ENCODE measurements around the gene WASHC4.

The WASHC4 gene

DNA sequence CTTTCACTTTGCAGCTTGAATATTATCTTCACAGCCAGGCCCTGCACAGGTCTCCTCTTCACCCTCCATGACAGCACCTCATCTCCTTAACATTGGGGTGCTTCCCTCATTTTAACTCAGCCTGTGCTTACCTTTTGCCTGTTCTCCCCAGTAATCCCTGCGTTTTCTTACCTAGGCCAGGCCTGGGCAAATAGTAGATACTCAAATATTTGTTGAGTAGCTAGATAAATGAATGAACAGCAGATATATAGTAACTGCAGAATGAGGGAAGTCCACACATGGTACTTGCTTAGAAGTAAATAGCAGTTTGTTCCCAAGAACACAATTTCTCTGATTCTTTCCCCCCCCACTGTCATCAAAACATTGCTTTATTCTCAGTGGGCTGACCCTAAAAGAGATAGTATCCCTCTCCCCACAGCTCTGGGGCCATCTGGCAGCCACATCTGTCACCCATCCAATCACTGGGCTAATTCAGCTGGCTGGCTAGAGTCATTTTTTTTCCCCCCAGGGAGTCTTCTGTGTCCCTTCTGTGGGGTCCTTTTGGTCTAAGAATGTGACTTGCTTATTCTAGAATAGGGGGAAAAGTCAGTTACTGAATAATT lies 85.2 kb downstream of the WASHC4 start:
- CTCF ChIA-PET = no interaction called here
- Histone ChIP-seq H3K4me3 (ENCODE audit: control insufficient read depth in 1 of 7, extremely low read depth in 1 of 7, insufficient read depth in 4 of 7, low read depth in 2 of 7, low read length in 6 of 7) (no peak overlapping the region), H3K27ac (ENCODE audit: insufficient read depth in 1 of 2, low read depth in 1 of 2, low read length in 2 of 2, poor library complexity in 1 of 2, severe bottlenecking in 2 of 2) (no peak overlapping the region), H3K4me1 (ENCODE audit: control extremely low read depth in 1 of 4, control insufficient read depth in 4 of 4, insufficient read depth in 4 of 4, low read length in 3 of 4) (no peaks in the 10 kb centered on the region), H3K36me3 (ENCODE audit: control insufficient read depth in 4 of 4, insufficient read depth in 4 of 4, low read length in 3 of 4) (peaks cover 15 to 84% (median 59%) of the 10 kb centered on the region in 4 experiments), H3K27me3 (replicated peaks in 2 of 5; ENCODE audit: control insufficient read depth in 4 of 5, insufficient read depth in 5 of 5, low read length in 4 of 5) (no peaks in the 10 kb centered on the region), H3K9me3 (ENCODE audit: control extremely low read depth in 1 of 5, control insufficient read depth in 4 of 5, insufficient read depth in 2 of 5, low read depth in 1 of 5, low read length in 4 of 5) (no peaks in the 10 kb centered on the region)
- 100% methylated on average over 1 of the region's 1 CpG for WGBS (ENCODE audit: insufficient coverage)
- no peak for DNase-seq
- POLR2A ChIA-PET = no interaction called here

DNA sequence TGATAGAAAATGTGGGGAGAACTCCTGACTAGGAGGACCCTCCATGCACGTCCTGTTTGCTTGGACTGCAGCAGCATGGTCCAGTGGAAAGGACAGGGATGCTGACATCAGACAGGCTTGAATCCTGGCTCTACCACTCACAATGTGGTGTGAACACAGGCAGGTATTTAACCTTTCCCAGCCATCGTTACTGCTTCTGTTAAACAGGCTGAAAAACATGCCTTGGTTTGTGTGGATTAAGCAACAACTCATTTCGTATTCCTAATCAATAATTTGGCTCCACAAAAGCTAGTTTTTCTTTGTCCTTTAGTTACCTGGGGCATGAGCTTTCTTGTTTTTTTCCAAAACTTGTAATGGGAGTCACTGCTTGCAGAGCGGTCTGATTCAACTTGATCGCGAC lies 87.4 kb downstream of the WASHC4 start:
- Histone ChIP-seq H3K27me3 (replicated peaks in 2 of 5; ENCODE audit: control insufficient read depth in 4 of 5, insufficient read depth in 5 of 5, low read length in 4 of 5) (no peaks in the 10 kb centered on the region), H3K36me3 (ENCODE audit: control insufficient read depth in 4 of 4, insufficient read depth in 4 of 4, low read length in 3 of 4) (peaks cover 11 to 77% (median 51%) of the 10 kb centered on the region in 4 experiments), H3K4me3 (ENCODE audit: control insufficient read depth in 1 of 7, extremely low read depth in 1 of 7, insufficient read depth in 4 of 7, low read depth in 2 of 7, low read length in 6 of 7) (no peak overlapping the region), H3K9me3 (ENCODE audit: control extremely low read depth in 1 of 5, control insufficient read depth in 4 of 5, insufficient read depth in 2 of 5, low read depth in 1 of 5, low read length in 4 of 5) (no peaks in the 10 kb centered on the region), H3K27ac (ENCODE audit: insufficient read depth in 1 of 2, low read depth in 1 of 2, low read length in 2 of 2, poor library complexity in 1 of 2, severe bottlenecking in 2 of 2) (no peak overlapping the region), H3K4me1 (ENCODE audit: control extremely low read depth in 1 of 4, control insufficient read depth in 4 of 4, insufficient read depth in 4 of 4, low read length in 3 of 4) (peaks cover 0 to 2% (median 0%) of the 10 kb centered on the region in 4 experiments)
- WGBS (ENCODE audit: insufficient coverage) = 98% methylated on average over 6 of the region's 6 CpGs
- ChIA-PET POLR2A (no interaction called here), CTCF (no interaction called here)
- no peak for DNase-seq

DNA sequence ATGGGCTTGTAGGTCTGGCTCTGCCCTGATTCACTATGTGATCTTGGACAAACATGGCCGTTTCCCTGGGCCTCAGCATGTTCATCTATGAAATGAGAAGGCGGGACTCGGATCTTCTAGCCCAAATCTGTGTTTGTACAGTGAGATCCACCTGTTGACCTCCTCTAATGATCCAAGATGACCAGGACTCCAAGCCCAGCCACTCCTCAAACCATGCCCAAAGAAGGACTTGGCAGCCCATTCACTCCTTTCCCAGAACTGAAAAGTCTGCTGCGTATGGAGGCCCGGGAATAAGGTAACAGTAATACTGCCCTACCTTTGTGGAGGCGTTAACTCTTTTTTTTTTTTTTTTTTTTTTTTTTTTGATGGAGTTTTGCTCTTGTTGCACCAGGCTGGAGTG lies 88.6 kb downstream of the WASHC4 start:
- WGBS (ENCODE audit: insufficient coverage) = 100% methylated on average over 3 of the region's 6 CpGs
- H3K27me3 ChIP-seq (replicated peaks in 2 of 5; ENCODE audit: control insufficient read depth in 4 of 5, insufficient read depth in 5 of 5, low read length in 4 of 5) = no peaks in the 10 kb centered on the region
- no peak overlapping the region for H3K27ac ChIP-seq (ENCODE audit: insufficient read depth in 1 of 2, low read depth in 1 of 2, low read length in 2 of 2, poor library complexity in 1 of 2, severe bottlenecking in 2 of 2)
- peaks cover 13 to 73% (median 49%) of the 10 kb centered on the region in 4 experiments for H3K36me3 ChIP-seq (ENCODE audit: control insufficient read depth in 4 of 4, insufficient read depth in 4 of 4, low read length in 3 of 4)
- H3K4me1 ChIP-seq (ENCODE audit: control extremely low read depth in 1 of 4, control insufficient read depth in 4 of 4, insufficient read depth in 4 of 4, low read length in 3 of 4) = peaks cover 0 to 2% (median 0%) of the 10 kb centered on the region in 4 experiments
- no peak for DNase-seq
- POLR2A ChIA-PET = no interaction called here
- CTCF ChIA-PET = no interaction called here
- H3K9me3 ChIP-seq (ENCODE audit: control extremely low read depth in 1 of 5, control insufficient read depth in 4 of 5, insufficient read depth in 2 of 5, low read depth in 1 of 5, low read length in 4 of 5) = no peaks in the 10 kb centered on the region
- H3K4me3 ChIP-seq (ENCODE audit: control insufficient read depth in 1 of 7, extremely low read depth in 1 of 7, insufficient read depth in 4 of 7, low read depth in 2 of 7, low read length in 6 of 7) = no peak overlapping the region

DNA sequence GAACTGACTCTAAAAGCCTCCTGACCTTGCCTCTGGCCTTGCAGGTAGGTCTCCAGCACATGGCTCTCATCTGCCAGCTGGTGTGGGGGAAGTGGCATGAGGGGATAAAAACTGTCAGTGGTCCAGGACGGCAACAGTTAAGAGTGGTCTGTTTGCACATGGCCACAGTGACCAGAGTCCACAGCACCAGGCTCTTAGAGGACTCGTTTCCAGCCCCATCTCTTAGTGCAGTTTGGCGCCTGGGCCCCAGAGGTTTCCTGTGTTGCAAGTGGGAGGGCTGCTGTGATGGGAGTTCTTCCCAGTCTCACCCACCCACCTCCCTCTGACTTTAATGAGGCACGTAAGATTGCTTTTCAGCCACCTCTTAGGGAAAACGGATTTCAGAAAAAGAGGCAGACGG lies 91.4 kb downstream of the WASHC4 start:
- ChIA-PET CTCF (interaction anchor here (0.6 to 1.2 kb wide), 3 partner anchors 13 to 43 kb away, joined by 3 read pairs; no protein-coding TSS in a partner anchor), POLR2A (no interaction called here)
- Histone ChIP-seq H3K4me1 (ENCODE audit: control extremely low read depth in 1 of 4, control insufficient read depth in 4 of 4, insufficient read depth in 4 of 4, low read length in 3 of 4) (peaks cover 0 to 2% (median 0%) of the 10 kb centered on the region in 4 experiments), H3K27ac (ENCODE audit: insufficient read depth in 1 of 2, low read depth in 1 of 2, low read length in 2 of 2, poor library complexity in 1 of 2, severe bottlenecking in 2 of 2) (no peak overlapping the region), H3K27me3 (replicated peaks in 2 of 5; ENCODE audit: control insufficient read depth in 4 of 5, insufficient read depth in 5 of 5, low read length in 4 of 5) (no peaks in the 10 kb centered on the region), H3K36me3 (ENCODE audit: control insufficient read depth in 4 of 4, insufficient read depth in 4 of 4, low read length in 3 of 4) (peaks cover 14 to 70% (median 41%) of the 10 kb centered on the region in 4 experiments), H3K4me3 (ENCODE audit: control insufficient read depth in 1 of 7, extremely low read depth in 1 of 7, insufficient read depth in 4 of 7, low read depth in 2 of 7, low read length in 6 of 7) (no peak overlapping the region), H3K9me3 (ENCODE audit: control extremely low read depth in 1 of 5, control insufficient read depth in 4 of 5, insufficient read depth in 2 of 5, low read depth in 1 of 5, low read length in 4 of 5) (no peaks in the 10 kb centered on the region)
- no peak for DNase-seq
- WGBS (ENCODE audit: insufficient coverage) = 79% methylated on average over 6 of the region's 6 CpGs

DNA sequence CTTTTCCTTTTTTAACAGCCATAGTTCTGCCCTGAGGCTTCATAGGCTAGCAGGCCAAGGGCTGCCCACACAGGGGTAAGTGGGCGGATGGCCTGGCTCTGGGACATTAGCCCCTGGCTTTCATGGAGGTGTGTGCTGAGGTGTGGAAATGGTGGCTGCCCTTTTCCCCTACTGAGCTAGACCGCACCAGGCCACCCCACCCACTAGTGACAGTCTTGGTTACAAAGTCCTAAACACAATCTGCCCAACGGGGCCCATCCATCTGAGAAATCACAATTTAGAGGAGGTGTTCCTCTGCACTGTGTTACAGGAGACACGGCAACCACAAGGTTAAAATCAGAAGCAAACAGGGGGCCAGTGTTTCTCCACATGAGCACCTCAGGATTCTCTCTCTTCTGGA lies 92.9 kb downstream of the WASHC4 start:
- Histone ChIP-seq H3K36me3 (ENCODE audit: control insufficient read depth in 4 of 4, insufficient read depth in 4 of 4, low read length in 3 of 4) (peaks cover 17 to 73% (median 49%) of the 10 kb centered on the region in 4 experiments), H3K4me1 (ENCODE audit: control extremely low read depth in 1 of 4, control insufficient read depth in 4 of 4, insufficient read depth in 4 of 4, low read length in 3 of 4) (peaks cover 0 to 2% (median 0%) of the 10 kb centered on the region in 4 experiments), H3K27ac (ENCODE audit: insufficient read depth in 1 of 2, low read depth in 1 of 2, low read length in 2 of 2, poor library complexity in 1 of 2, severe bottlenecking in 2 of 2) (no peak overlapping the region), H3K9me3 (ENCODE audit: control extremely low read depth in 1 of 5, control insufficient read depth in 4 of 5, insufficient read depth in 2 of 5, low read depth in 1 of 5, low read length in 4 of 5) (no peaks in the 10 kb centered on the region), H3K27me3 (replicated peaks in 2 of 5; ENCODE audit: control insufficient read depth in 4 of 5, insufficient read depth in 5 of 5, low read length in 4 of 5) (no peaks in the 10 kb centered on the region), H3K4me3 (ENCODE audit: control insufficient read depth in 1 of 7, extremely low read depth in 1 of 7, insufficient read depth in 4 of 7, low read depth in 2 of 7, low read length in 6 of 7) (no peak overlapping the region)
- 100% methylated on average over 3 of the region's 4 CpGs for WGBS (ENCODE audit: insufficient coverage)
- ChIA-PET POLR2A (interaction anchor here (0.7 kb wide), 1 partner anchor 88 kb away, joined by 3 read pairs; no protein-coding TSS in a partner anchor), CTCF (interaction anchor here (1.0 to 1.9 kb wide), 2 partner anchors 20 to 184 kb away, joined by 3 to 5 read pairs; no protein-coding TSS in a partner anchor)
- no peak for DNase-seq

DNA sequence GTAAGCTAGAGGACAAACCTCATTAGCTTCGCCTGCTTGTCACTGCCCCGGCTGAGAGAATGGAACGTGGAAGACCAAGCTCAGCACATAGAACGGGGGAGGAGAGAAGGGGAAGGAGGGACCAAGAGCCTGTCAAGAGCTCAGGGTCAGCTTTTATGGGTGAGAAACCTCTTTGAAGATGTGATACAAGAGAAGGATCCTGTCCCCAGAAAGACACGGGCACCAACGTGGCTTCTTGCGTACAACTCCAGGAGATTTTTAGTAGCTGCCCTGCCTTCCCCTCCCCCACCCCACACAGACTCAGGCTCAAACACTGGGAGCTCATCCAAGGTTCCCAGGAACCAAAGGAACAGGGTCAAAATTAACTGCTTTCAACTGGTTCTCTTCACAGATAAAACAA lies 93.8 kb downstream of the WASHC4 start:
- no peaks in the 10 kb centered on the region for H3K27me3 ChIP-seq (replicated peaks in 2 of 5; ENCODE audit: control insufficient read depth in 4 of 5, insufficient read depth in 5 of 5, low read length in 4 of 5)
- peaks cover 17 to 77% (median 50%) of the 10 kb centered on the region in 4 experiments for H3K36me3 ChIP-seq (ENCODE audit: control insufficient read depth in 4 of 4, insufficient read depth in 4 of 4, low read length in 3 of 4)
- H3K4me1 ChIP-seq (ENCODE audit: control extremely low read depth in 1 of 4, control insufficient read depth in 4 of 4, insufficient read depth in 4 of 4, low read length in 3 of 4) = peaks cover 0 to 2% (median 0%) of the 10 kb centered on the region in 4 experiments
- DNase-seq = no peak
- no peak overlapping the region for H3K27ac ChIP-seq (ENCODE audit: insufficient read depth in 1 of 2, low read depth in 1 of 2, low read length in 2 of 2, poor library complexity in 1 of 2, severe bottlenecking in 2 of 2)
- 93% methylated on average over 6 of the region's 7 CpGs for WGBS (ENCODE audit: insufficient coverage)
- H3K9me3 ChIP-seq (ENCODE audit: control extremely low read depth in 1 of 5, control insufficient read depth in 4 of 5, insufficient read depth in 2 of 5, low read depth in 1 of 5, low read length in 4 of 5) = no peaks in the 10 kb centered on the region
- ChIA-PET CTCF (interaction anchor here (1.9 kb wide), 1 partner anchor 183 kb away, joined by 5 read pairs; no protein-coding TSS in a partner anchor), POLR2A (no interaction called here)
- no peak overlapping the region for H3K4me3 ChIP-seq (ENCODE audit: control insufficient read depth in 1 of 7, extremely low read depth in 1 of 7, insufficient read depth in 4 of 7, low read depth in 2 of 7, low read length in 6 of 7)

DNA sequence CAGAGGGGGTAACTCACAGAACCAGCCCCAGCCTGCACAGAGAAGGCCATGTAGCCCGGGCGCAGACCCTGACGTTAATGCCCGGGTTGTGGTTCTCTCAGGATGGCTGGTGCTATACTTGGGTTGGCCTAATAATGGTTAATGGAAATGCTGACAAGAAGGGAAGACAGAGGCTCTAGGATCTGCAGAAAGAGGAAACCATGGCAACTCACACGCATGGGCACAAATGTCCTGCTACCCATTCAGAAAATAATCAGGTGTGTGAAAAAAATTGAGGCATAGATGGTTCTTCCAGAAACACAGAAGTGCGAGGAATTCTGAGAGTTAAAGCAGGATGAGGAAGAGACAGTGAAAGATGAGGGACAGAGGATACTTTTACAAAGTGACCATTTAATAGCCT lies 94.7 kb downstream of the WASHC4 start:
- ChIA-PET CTCF (interaction anchor here (1.9 kb wide), 1 partner anchor 182 kb away, joined by 5 read pairs; no protein-coding TSS in a partner anchor), POLR2A (no interaction called here)
- no peak overlapping the region for H3K4me3 ChIP-seq (ENCODE audit: control insufficient read depth in 1 of 7, extremely low read depth in 1 of 7, insufficient read depth in 4 of 7, low read depth in 2 of 7, low read length in 6 of 7)
- H3K4me1 ChIP-seq (ENCODE audit: control extremely low read depth in 1 of 4, control insufficient read depth in 4 of 4, insufficient read depth in 4 of 4, low read length in 3 of 4) = peaks cover 0 to 2% (median 0%) of the 10 kb centered on the region in 4 experiments
- H3K27ac ChIP-seq (ENCODE audit: insufficient read depth in 1 of 2, low read depth in 1 of 2, low read length in 2 of 2, poor library complexity in 1 of 2, severe bottlenecking in 2 of 2) = no peak overlapping the region
- H3K36me3 ChIP-seq (ENCODE audit: control insufficient read depth in 4 of 4, insufficient read depth in 4 of 4, low read length in 3 of 4) = peaks cover 15 to 78% (median 55%) of the 10 kb centered on the region in 4 experiments
- H3K9me3 ChIP-seq (ENCODE audit: control extremely low read depth in 1 of 5, control insufficient read depth in 4 of 5, insufficient read depth in 2 of 5, low read depth in 1 of 5, low read length in 4 of 5) = no peaks in the 10 kb centered on the region
- DNase-seq = no peak
- no peaks in the 10 kb centered on the region for H3K27me3 ChIP-seq (replicated peaks in 2 of 5; ENCODE audit: control insufficient read depth in 4 of 5, insufficient read depth in 5 of 5, low read length in 4 of 5)
- WGBS (ENCODE audit: insufficient coverage) = 100% methylated on average over 5 of the region's 6 CpGs

Measured in common myeloid progenitor, CD34-positive (primary cell).